K562 (cell line): ENCODE measurements around the gene KIAA0319L. TPM values are rescaled to one million over a fixed set of nuclear protein-coding genes. Genes with fewer than 3 reads are reported as not detected.

ENCODE experiments used
- ATAC-seq: fragments of 200-7000 bp; cut with Tn5 transposase; 3 replicates; pipeline ENCODE4 v1.9.1; 2020; ENCODE audit warnings: moderate library complexity
- BruUV-seq: library from RNA; stranded (reverse); fragments of 400-500 nt; replicated peaks from 2 replicates; lab custom pipeline; 2021; lab: Mats Ljungman, UMichigan
- CTCF ChIA-PET: fragments of 300-600 bp; formaldehyde crosslinking; extraction: SDS; loops from one replicate; lab custom pipeline; 2021; ENCODE audit warnings: low intra/inter-chr PET ratio; lab: Yijun Ruan, JAX
- POLR2A ChIA-PET: fragments of 300-600, 350-650 bp; sonication (Branson Sonifier 250); formaldehyde crosslinking; extraction: SDS; loops from one replicate; lab custom pipeline; 2021; ENCODE audit warnings: antibody characterized with exemption, inconsistent platforms; lab: Yijun Ruan, JAX
- DNase-seq, 4 experiments: peaks; one replicate each; pipeline versions ENCODE4 v3.0.0 to v3.0.0-alpha.2; 2011 to 2018; ENCODE audit warnings: low spot score in 3 of 4, mixed read lengths in 3 of 4; ENCODE audit errors: extremely low read depth in 1 of 4
- FAIRE-seq: peaks from 2 replicates; lab custom pipeline; 2011; peaks lifted over from hg19 to GRCh38; lab: Jason Lieb, UNC
- H2AFZ ChIP-seq: 2 replicates; pipeline ENCODE4 v1.6.0; 2011; ENCODE audit warnings: low read depth, low read length, control low read depth, inconsistent platforms
- H3K27ac ChIP-seq: fragments of 200-600 bp; 3 replicates; pipeline ENCODE4 v1.8.0; 2011; ENCODE audit warnings: low read depth, mild to moderate bottlenecking, control low read depth, inconsistent platforms, low read length, moderate library complexity, mixed read lengths; ENCODE audit errors: extremely low read depth
- H3K27me3 ChIP-seq, 2 experiments: fragments of 300-600 bp in 1 of 2; 2 replicates in 1 of 2; 3 replicates in 1 of 2; pipeline versions ENCODE4 v1.6.0 to v1.8.0; 2011; ENCODE audit warnings: inconsistent platforms in 2 of 2, low read length in 2 of 2, mild to moderate bottlenecking in 1 of 2, mixed read lengths in 1 of 2, moderate library complexity in 1 of 2; ENCODE audit not compliant: control insufficient read depth in 2 of 2, insufficient read depth in 2 of 2
- H3K36me3 ChIP-seq: fragments of 300-600 bp; 3 replicates; pipeline ENCODE4 v1.8.0; 2011; ENCODE audit warnings: mild to moderate bottlenecking, low read length, inconsistent platforms; ENCODE audit not compliant: control insufficient read depth, insufficient read depth
- H3K4me1 ChIP-seq, 2 experiments: fragments of 200-600 bp in 1 of 2; replicated peaks in 1 of 2; 2 replicates in 1 of 2; 3 replicates in 1 of 2; pipeline versions ENCODE4 v1.5.1 to v1.8.0; 2011; ENCODE audit warnings: inconsistent platforms in 2 of 2, low read length in 2 of 2, mild to moderate bottlenecking in 1 of 2, mixed read lengths in 1 of 2, moderate library complexity in 1 of 2; ENCODE audit not compliant: control insufficient read depth in 2 of 2, insufficient read depth in 2 of 2
- H3K4me2 ChIP-seq: 2 replicates; pipeline ENCODE4 v1.6.1; 2011; ENCODE audit warnings: low read length, control low read depth, inconsistent platforms, mixed read lengths; ENCODE audit not compliant: insufficient read depth
- H3K4me3 ChIP-seq: fragments of 200-600 bp; sonication (generic), shearing (Covaris generic); 2 replicates; pipeline ENCODE4 v1.5.1; 2016; ENCODE audit warnings: control low read depth, inconsistent platforms
- H3K79me2 ChIP-seq: fragments of 200-600 bp; 3 replicates; pipeline ENCODE4 v1.8.0; 2011; ENCODE audit warnings: low read length, inconsistent platforms; ENCODE audit not compliant: control insufficient read depth, insufficient read depth
- H3K9ac ChIP-seq, 2 experiments: 2 replicates each; pipeline versions ENCODE4 v1.6.0 to v1.6.1; 2011; ENCODE audit warnings: low read depth in 2 of 2, low read length in 2 of 2, control low read depth in 1 of 2, inconsistent platforms in 1 of 2, mild to moderate bottlenecking in 1 of 2, mixed read lengths in 1 of 2; ENCODE audit not compliant: insufficient read depth in 1 of 2
- H3K9me1 ChIP-seq: one replicate; pipeline ENCODE4 v1.6.0; 2011; ENCODE audit warnings: inconsistent platforms, mild to moderate bottlenecking, low read length, moderate library complexity; ENCODE audit not compliant: control insufficient read depth, insufficient read depth
- H3K9me3 ChIP-seq: replicated peaks from 2 replicates; pipeline ENCODE4 v1.5.1; 2011; ENCODE audit warnings: low read depth, low read length, inconsistent platforms; ENCODE audit not compliant: control insufficient read depth, insufficient read depth
- H4K20me1 ChIP-seq: replicated peaks from 2 replicates; pipeline ENCODE4 v1.6.1; 2011; ENCODE audit warnings: low read length, inconsistent platforms, mixed read lengths; ENCODE audit not compliant: control insufficient read depth, insufficient read depth
- BHLHE40 ChIP-seq: IDR thresholded peaks from 2 replicates; pipeline ENCODE4 v1.6.1; 2011; ENCODE audit warnings: low read length, improper control_type of control experiment
- ZC3H8 ChIP-seq: fragments of 450-650 bp; IDR thresholded peaks from 2 replicates; pipeline ENCODE4 v1.6.1; 2017
- WGBS: fragments of 100-300 bp; shearing (Covaris generic); methylation state at CpG from one replicate; pipeline ENCODE4 v1.1.6; 2016; ENCODE audit warnings: low coverage, mixed read lengths; ENCODE audit not compliant: insufficient coverage; ENCODE audit errors: missing lambda C conversion rate; 5-methylcytosine and 5-hydroxymethylcytosine counted together
- in situ Hi-C: fragments of 300-500 bp; cut with MboI; formaldehyde crosslinking; loops from 4 replicates; pipeline ENCODE4 v1.15.0; 2018; ENCODE audit warnings: inconsistent platforms, mixed read lengths
- intact Hi-C: fragments of 100-400 bp; cut with micrococcal nuclease; formaldehyde crosslinking; loops from 2 replicates; pipeline ENCODE4 v1.14.2; 2022
- polyA plus RNA-seq, 8 experiments: library from polyadenylated mRNA; depleted of rRNA in 4 of 8; stranded (reverse) in 5 of 8; unstranded in 3 of 8; fragments of >200 nt; fragmentation: Nextera tagmentation in 2 of 8; fragmentation: Illumina TruSeq in 1 of 8; extraction: Ambion mirVana in 2 of 8; extraction: Trizol in 1 of 8; gene quantifications; 2 replicates each; pipeline versions ENCODE4 v1.2.1 to v1.2.3, GENCODE V29; 2011 to 2014; ENCODE audit warnings: inconsistent platforms in 1 of 8, missing spikeins in 1 of 8
- total RNA-seq, 7 experiments: library from RNA; depleted of rRNA in 6 of 7; stranded (reverse); fragments of >200 nt in 6 of 7; fragmentation: Illumina TruSeq in 2 of 7; extraction: Trizol in 2 of 7; gene quantifications; 2 replicates each; pipeline versions ENCODE4 v1.2.1 to v1.2.3, GENCODE V29; 2011 to 2021; ENCODE audit warnings: low replicate concordance in 1 of 7
- TF ChIP-seq, protein P1 (sequence below): sonication (generic); formaldehyde crosslinking; IDR thresholded peaks from 2 replicates; pipeline ENCODE4 v1.8.0; 2022; ENCODE audit warnings: mild to moderate bottlenecking, missing genetic modification reagents

The KIAA0319L gene
- total and polyA plus RNA-seq, 9 of the 15 experiments (the other 6 are each of a cell fraction or from before 2014, with no cell fraction given) = 2.4 to 51.7 (median 27.4) TPM

DNA sequence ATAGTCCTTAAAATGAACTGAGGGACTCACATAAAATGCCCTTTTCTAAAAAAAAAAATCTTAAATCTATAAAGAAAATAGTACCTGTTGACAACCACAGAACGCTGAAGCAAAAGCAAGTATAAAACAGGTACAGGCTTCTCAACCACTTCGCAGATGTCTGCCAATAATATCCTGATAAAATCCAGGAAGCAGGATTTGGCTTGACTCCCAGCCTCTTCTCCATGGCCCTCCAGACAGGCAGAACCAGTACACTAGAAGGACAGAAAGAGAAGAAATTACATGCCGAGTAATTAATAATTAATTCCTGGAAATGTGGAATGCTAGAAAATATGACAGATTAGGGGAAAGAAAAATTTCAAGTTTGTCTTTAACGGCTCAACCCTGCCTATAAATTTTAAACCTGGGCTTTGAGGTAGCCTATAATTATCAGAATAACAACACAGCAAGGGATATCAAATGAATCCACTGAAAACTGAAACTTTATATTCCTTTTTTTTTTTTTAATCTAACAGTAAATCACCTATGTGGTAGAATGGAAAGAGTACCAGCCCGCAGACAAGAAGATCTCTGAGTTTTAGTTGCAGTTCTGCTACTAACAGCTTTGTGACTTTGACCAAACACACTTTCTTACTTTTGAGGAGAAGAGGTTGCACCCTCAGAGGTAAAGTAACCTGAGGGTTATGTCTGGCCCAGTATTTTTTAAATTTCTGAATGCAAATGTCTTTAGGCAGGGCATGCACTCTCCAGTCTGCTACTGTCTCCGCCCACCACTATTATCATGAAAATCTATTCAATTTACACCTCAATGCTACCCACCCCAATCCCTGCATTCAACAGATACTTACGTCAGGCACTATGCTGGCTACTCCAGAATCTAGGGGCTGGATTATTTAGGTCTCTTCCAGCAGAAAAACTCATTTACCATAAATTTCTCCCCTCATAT lies 2.7 kb downstream of the KIAA0319L start:
- Histone ChIP-seq H3K9me3 (no peaks in the 10 kb centered on the region), H3K27me3 (no peaks in the 10 kb centered on the region), H2AFZ (no peak overlapping the region), H3K4me2 (no peak overlapping the region), H3K9ac (no peak overlapping the region), H3K9me1 (no peaks in the 10 kb centered on the region), H3K79me2 (peaks cover 44% of the 10 kb centered on the region), H3K27ac (no peak overlapping the region), H3K4me3 (no peak overlapping the region), H3K4me1 (peaks cover 19 to 26% of the 10 kb centered on the region in 2 experiments), H4K20me1 (0 out of 2 replicates have a peak, but pooled peaks cover 4% of the 10 kb centered on the region), H3K36me3 (peaks cover 44% of the 10 kb centered on the region)
- BruUV-seq = no TSS peak
- 58% methylated on average over 7 of the region's 7 CpGs for WGBS
- DNase-seq (no peak), ATAC-seq (no peak), FAIRE-seq (no peak)
- no peak for TF ChIP-seq ZC3H8
- TF ChIP-seq BHLHE40 = no peak
- TF ChIP-seq, protein P1, sequence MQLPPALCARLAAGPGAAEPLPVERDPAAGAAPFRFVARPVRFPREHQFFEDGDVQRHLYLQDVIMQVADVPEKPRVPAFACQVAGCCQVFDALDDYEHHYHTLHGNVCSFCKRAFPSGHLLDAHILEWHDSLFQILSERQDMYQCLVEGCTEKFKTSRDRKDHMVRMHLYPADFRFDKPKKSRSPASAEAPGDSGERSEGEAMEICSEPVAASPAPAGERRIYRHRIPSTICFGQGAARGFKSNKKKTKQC (CRISPR knock-in tag) = no peak
- CTCF ChIA-PET = no interaction called here
- POLR2A ChIA-PET = interaction anchor here (0.8 to 0.9 kb wide), 2 partner anchors 17 to 50 kb away, joined by 3 read pairs; no protein-coding TSS in a partner anchor
- in situ Hi-C loops = no loop called here
- intact Hi-C loops = loop anchor here (5.0 kb wide), 2 partner anchors 362 to 697 kb away; partner anchors contain the start of genes SFPQ and SMIM12
